ENCODE data around the gene WDR59.

- TF ChIP-seq GLIS1 (tag by site-specific recombination; IDR thresholded peaks at IDR 0.05) = no peak
- TF ChIP-seq CTCF (tag by site-specific recombination; IDR thresholded peaks at IDR 0.05) = no peak
- TF ChIP-seq ZNF707 (tag by site-specific recombination; IDR thresholded peaks at IDR 0.05) = no peak
- TF ChIP-seq TCF7L2 (IDR thresholded peaks at IDR 0.05; ENCODE audit: borderline replicate concordance, low read depth, low read length) = no peak
- no peak for TF ChIP-seq ZNF777 (tag by site-specific recombination; IDR thresholded peaks at IDR 0.05; ENCODE audit: borderline replicate concordance)
- no peak for TF ChIP-seq ZBTB48 (tag by site-specific recombination; IDR thresholded peaks at IDR 0.05)
- no peak for TF ChIP-seq PRDM4 (tag by site-specific recombination; IDR thresholded peaks at IDR 0.05)
- TF ChIP-seq ZFP41 (tag by site-specific recombination; IDR thresholded peaks at IDR 0.05; ENCODE audit: borderline replicate concordance) = no peak
- no peak for TF ChIP-seq PATZ1 (tag by site-specific recombination; IDR thresholded peaks at IDR 0.05)
- TF ChIP-seq, protein P1, sequence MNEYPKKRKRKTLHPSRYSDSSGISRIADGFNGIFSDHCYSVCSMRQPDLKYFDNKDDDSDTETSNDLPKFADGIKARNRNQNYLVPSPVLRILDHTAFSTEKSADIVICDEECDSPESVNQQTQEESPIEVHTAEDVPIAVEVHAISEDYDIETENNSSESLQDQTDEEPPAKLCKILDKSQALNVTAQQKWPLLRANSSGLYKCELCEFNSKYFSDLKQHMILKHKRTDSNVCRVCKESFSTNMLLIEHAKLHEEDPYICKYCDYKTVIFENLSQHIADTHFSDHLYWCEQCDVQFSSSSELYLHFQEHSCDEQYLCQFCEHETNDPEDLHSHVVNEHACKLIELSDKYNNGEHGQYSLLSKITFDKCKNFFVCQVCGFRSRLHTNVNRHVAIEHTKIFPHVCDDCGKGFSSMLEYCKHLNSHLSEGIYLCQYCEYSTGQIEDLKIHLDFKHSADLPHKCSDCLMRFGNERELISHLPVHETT (tag by site-specific recombination; IDR thresholded peaks at IDR 0.05) = no peak
- TF ChIP-seq, protein P2, sequence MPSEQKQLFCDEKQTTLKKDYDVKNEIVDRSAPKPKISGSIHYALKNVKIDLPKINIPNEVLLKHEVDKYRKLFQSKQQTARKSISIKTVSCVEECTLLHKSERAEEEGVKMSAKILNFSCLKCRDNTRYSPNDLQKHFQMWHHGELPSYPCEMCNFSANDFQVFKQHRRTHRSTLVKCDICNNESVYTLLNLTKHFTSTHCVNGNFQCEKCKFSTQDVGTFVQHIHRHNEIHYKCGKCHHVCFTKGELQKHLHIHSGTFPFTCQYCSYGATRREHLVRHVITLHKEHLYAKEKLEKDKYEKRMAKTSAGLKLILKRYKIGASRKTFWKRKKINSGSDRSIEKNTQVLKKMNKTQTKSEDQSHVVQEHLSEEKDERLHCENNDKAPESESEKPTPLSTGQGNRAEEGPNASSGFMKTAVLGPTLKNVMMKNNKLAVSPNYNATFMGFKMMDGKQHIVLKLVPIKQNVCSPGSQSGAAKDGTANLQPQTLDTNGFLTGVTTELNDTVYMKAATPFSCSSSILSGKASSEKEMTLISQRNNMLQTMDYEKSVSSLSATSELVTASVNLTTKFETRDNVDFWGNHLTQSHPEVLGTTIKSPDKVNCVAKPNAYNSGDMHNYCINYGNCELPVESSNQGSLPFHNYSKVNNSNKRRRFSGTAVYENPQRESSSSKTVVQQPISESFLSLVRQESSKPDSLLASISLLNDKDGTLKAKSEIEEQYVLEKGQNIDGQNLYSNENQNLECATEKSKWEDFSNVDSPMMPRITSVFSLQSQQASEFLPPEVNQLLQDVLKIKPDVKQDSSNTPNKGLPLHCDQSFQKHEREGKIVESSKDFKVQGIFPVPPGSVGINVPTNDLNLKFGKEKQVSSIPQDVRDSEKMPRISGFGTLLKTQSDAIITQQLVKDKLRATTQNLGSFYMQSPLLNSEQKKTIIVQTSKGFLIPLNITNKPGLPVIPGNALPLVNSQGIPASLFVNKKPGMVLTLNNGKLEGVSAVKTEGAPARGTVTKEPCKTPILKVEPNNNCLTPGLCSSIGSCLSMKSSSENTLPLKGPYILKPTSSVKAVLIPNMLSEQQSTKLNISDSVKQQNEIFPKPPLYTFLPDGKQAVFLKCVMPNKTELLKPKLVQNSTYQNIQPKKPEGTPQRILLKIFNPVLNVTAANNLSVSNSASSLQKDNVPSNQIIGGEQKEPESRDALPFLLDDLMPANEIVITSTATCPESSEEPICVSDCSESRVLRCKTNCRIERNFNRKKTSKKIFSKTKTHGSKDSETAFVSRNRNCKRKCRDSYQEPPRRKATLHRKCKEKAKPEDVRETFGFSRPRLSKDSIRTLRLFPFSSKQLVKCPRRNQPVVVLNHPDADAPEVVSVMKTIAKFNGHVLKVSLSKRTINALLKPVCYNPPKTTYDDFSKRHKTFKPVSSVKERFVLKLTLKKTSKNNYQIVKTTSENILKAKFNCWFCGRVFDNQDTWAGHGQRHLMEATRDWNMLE (tag by site-specific recombination; conservative IDR thresholded peaks at IDR 0.05; ENCODE audit: low read depth) = no peak
- TF ChIP-seq ZBTB21 (tag by site-specific recombination; IDR thresholded peaks at IDR 0.05) = no peak
- no peak for TF ChIP-seq ZBTB26 (tag by site-specific recombination; optimal IDR thresholded peaks at IDR 0.05)
These were observed 83.3 kb downstream of the WDR59 start for GRCh38 chr16:74901606-74902005.

Measured in HEK293 (cell line).